ENCODE results near the gene BTD.

BTD gene

DNA sequence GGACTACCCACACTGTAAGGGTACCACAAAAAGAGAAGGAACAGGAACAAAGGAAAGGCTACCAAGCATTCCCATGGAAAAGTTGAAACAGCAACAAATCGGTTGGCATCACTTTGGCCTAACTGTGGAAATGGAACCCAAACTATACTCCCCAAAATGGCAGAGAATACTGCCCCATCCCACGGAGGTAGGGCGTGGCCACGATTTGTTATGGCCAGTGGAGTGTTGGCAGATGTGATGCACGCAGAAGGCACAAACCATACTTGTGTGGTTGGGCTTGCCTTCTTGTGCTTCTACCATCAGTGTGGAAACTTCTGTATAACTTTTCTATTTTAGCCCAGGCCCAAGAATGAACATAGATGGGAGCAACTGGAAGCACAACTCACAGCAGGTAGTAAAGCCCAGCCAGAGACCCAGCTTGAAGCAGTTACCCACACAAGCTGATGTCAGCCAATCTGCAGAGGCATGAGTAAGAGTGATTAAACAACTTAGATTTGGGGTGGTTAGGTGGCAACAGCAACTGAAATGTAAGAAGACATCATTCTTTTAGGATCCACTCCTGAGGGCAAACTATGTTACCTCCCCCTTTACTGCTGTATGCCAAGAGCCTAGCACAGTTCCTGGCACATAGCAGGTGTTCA, 64.1 kb downstream of the BTD start:
- DNase-seq (ENCODE audit: low read depth in 2 of 2) = no peak

DNA sequence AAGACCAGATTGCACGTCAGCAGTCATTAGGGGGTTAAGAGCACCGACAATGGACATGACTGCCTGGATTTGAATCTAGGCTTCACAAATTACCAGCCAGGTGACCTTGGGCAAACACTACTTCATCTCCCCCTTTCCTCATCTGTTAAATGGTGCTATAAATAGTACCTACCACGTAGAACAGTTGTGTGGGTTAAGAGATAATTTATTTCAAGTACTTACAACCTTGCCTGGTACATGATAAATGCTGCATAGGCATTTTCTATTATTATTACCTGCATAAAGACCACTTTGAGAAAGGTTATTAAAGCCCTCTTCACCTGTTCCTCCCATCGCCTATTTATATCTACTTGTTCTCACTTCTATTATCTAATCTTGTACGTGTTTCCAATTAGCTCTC, 64.7 kb downstream of the BTD start:
- no peak for DNase-seq (ENCODE audit: low read depth in 2 of 2)

DNA sequence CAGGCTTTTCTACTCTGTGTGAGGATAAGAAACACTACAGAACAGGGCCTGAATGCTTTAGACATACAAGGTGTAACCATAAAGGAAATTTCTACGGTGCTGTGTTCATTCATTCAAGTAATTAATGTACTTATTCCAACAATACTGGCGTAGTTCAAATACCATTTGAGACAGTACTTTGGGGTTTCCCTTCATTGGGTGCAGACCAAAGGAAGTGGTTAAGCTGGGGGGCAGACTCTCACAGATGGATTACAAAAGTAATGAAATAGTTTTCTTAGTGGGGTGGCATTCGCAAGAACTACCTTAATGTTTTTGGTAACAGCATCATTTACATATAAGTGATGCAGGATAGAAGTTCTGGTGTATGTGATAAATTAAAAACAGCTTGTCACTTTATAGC, 65.9 kb downstream of the BTD start:
- DNase-seq (ENCODE audit: low read depth in 2 of 2) = no peak

DNA sequence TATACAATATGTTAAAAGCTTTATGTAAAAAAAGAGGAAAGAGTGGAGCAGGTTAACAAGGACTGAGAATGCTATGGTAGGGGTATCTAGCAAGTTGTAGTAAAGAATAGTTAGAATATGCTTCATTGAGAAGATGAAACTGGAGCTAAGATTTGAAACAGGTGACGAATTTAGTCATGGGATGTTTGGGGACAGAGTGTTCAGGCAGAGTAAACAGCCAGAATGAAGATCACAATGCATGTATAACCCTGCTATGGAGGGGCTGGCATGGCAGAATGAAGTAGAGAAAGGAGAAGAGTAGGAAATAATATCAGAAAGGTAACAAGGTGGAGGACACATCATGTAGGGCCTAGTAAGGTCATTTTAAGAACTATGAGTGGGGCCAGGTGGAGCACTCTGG, 72.0 kb downstream of the BTD start:
- DNase-seq (ENCODE audit: low read depth in 2 of 2) = no peak

DNA sequence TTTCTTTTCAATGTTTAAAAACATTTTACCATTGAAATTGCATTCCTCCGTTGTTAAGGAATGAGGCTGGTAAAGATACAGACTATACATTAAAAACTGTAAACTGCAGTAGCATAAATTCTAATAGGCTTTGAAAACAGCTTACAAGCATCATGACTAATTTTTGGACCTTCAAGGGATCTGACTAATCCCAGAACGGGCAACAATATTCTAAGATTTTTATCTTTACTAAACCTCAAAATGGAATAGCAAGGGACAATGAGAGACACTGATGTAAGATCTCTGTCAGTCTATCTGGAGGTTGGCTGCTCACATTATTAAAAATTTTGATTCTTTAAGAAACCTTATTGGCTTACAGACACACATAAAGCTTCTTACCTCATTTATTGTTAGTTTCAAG, 74.7 kb downstream of the BTD start:
- no peak for DNase-seq (ENCODE audit: low read depth in 2 of 2)

DNA sequence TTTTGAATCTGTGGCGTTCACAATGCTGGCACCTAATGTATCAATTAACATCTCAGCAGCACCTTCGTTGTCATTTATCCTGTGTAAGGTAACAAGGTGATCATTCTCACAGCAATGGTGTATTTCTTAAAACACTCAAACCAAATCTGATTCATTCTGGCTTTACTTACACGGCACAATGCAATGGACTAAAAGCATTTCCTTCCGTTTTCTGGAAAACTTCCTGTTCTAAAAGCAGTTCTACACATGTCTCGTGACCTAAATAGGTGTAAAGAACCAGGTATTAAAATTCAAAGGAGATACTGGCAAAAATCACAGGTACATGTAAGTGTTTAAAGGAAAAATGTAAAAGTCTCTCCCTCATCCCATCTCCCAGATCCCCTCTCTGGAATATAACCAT, 77.8 kb downstream of the BTD start:
- DNase-seq (ENCODE audit: low read depth in 2 of 2) = no peak

DNA sequence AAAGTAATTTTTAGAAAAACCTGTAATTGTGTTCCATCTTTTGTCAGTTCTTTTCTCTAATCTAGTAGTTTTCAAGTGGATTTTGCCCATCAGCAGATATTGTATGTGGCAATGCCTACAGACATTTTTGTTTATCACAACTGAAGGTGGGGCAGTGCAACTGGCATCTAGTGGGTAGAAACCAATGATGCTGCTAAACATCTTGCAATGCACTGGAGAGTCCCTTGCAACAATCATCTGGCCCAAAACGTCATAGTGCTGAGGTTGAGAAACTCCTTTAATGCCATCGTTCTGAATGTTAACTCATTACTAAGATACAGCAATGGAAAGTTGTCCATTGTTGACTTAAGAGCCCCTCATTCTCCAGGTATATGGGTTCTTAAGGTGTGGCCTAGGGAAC, 80.1 kb downstream of the BTD start:
- DNase-seq (ENCODE audit: low read depth in 2 of 2) = no peak

DNA sequence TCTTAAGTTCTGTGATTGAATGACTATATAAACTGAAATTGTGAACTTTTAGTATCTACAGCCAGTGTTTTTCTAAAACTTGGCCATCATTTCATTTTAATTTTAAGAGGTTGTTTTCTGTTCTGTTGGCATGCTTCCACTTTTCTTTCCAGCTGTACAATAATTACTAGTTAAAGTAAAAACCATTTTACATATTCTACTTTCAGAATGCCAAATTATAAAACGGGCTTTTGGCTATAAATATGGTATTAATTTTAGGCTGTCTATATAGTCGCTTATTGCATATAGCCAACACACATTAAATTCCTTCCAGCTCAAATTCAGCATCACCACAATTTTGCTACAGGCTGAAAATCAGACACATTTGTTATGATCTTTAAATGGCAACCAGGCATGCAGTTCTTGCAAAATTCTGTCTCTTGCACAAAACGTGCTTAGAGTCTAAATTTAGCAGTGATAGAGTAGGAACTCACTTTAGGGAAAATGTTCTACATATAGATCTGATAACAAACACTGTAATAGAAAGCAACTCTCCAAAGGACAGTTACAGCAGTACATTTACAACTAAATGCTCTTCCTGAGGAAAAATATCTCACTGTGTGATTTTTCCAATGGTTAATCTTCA, 81.1 kb downstream of the BTD start:
- DNase-seq (ENCODE audit: low read depth in 2 of 2) = no peak

DNA sequence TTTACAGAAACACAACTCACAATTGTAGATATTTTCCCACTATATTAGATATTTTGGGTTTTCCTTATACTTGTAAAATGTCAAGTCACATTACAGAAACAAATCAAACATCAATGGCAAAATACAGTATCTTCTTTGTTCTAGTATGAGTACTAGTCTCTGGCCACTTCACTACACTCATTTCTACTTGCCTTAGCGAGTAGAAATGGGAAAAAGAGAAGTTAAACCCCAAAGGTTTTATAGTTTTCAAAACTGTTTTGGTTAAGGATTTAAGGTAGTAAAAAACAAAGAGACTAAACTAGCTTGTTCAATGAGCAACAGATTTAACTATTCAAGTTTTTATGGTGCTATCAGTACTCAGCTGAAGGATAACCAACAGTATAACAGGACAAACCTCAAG, 81.7 kb downstream of the BTD start:
- DNase-seq (ENCODE audit: low read depth in 2 of 2) = no peak

DNA sequence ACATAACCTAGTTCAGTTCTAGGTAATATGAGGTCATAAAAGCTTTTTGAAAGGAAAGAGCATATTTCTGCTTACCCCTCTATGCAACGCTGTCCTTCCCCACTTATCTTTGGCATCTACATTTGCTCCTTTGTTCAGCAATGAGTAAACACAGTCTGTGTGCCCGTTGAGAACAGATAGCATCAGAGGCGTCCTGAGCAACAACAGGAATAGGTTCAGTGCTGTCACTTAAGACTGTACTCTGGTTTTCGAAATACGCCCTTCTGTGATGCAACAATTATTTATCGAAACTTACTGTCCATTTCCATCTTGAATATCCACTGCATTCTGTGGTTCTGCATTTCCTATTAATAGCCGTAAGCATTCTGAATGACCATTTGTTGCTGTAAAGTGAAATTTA, 84.4 kb downstream of the BTD start:
- no peak for DNase-seq (ENCODE audit: low read depth in 2 of 2)

DNA sequence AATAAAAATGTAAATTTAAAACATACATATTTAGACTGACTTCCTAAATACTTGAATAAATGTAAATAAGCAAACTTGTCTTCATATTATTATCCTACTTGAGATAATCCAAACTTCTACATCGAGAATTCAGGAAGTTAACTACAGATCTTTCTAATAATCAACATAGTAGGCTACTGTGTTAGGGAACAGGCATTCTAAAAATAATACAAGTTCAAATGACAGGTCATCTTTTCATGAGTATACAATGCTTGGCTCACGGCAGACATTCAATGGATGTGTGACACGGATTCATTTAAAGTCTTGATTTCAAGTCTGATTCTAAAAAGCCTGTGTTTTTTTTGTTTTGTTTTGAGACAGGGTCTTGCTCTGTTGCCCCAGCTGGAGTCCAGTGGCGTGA, 88.7 kb downstream of the BTD start:
- DNase-seq (ENCODE audit: low read depth in 2 of 2) = no peak

DNA sequence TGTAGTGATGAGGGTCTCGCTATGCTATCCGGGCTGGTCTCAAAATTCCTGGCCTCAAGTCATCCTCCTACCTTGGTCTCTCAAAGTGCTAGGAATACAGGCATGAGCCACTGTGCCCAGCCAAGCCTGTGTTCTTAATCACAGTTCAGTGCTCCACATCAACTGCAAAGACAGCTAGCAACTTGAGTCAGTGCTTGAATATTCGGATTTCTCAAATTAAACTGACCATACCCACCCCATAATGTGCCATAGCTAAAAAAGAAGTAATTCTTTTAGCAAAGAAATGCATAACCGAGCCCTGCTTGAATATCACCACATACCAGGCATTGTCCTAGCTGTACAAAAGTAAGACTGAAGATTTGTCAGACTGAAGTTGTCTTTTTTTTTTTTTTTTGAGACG, 89.2 kb downstream of the BTD start:
- no peak for DNase-seq (ENCODE audit: low read depth in 2 of 2)

DNA sequence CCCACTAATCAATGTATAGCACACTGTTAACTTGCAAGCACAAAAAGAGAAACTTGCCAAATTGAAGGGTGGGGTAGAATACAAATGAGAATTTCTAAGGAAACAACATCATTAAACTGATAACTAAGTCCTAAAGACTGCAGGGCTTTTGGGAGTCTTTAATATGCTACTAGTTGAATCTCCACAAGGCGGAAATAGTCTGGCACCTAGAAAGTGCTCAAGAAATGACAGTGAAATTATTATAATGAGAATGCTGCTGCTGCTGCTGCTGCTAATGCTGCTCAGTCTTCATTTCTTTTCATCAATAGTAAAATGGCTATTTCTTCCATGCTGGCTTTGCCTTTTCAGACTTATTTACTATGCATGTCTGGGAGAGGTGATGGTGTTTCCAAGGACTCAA, 91.8 kb downstream of the BTD start:
- no peak for DNase-seq (ENCODE audit: low read depth in 2 of 2)

DNA sequence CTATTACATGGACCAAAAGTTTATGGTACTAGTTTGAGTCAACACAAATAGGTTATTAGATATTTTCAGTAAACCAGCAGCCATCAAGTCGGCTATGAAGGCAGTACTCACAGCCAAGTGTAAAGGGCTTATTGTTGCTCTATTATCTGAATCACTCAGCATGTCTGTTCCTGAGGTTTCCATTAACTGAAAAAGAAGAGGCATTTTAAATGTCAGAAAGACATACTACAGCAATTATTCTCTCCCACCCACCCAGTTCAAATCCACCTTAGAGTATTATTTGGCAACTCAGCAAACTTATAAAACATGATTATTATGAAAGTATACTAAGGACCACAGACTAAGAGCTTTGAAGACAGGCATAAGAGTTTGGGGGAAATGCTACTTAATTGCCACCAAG, 93.1 kb downstream of the BTD start:
- no peak for DNase-seq (ENCODE audit: low read depth in 2 of 2)

All from stimulated activated CD4-positive, alpha-beta T cell treated with anti-CD3 and anti-CD28 coated beads, Interleukin-12 subunit alpha, Interleukin-12 subunit beta, amount 100 ng/mL, for 24 hours (primary cell).